GM18861 (cell line): ENCODE measurements around the gene STIL.
"Not testable (repeated sequence)": the region's sequence is repeated elsewhere in the genome, so short reads cannot be mapped to it uniquely, and the experiment has no call there.

Experiments
- ATAC-seq: cut with Tn5 transposase; IDR thresholded peaks from one replicate; pipeline ENCODE4 v1.9.1; 2021; ENCODE audit not compliant: unreplicated experiment

The STIL gene

GRCh38 chr1:47223174-47223920, 90.6 kb downstream of the STIL start:
- no peak for ATAC-seq

- no peak for ATAC-seq
These were observed 91.5 kb downstream of the STIL start for GRCh38 chr1:47222476-47222875.

- ATAC-seq, result no peak
These were observed 94.2 kb downstream of the STIL start for GRCh38 chr1:47219590-47220220.

GRCh38 chr1:47219001-47219400, 94.9 kb downstream of the STIL start:
- ATAC-seq, result no peak

GRCh38 chr1:47216278-47217059, 97.5 kb downstream of the STIL start:
- ATAC-seq, result no peak

GRCh38 chr1:47215713-47216112, 98.2 kb downstream of the STIL start:
- no peak for ATAC-seq

GRCh38 chr1:47214549-47214948, 99.4 kb downstream of the STIL start:
- no peak for ATAC-seq

- no peak for ATAC-seq
These were observed 100.5 kb downstream of the STIL start for GRCh38 chr1:47213230-47213963.

GRCh38 chr1:47212636-47213229, 101.2 kb downstream of the STIL start:
- no peak for ATAC-seq

- no peak for ATAC-seq
These were observed 102.1 kb downstream of the STIL start for GRCh38 chr1:47211796-47212269.

GRCh38 chr1:47210666-47211065, 103.3 kb downstream of the STIL start:
- ATAC-seq, result no peak

- ATAC-seq, result no peak
These were observed 104.1 kb downstream of the STIL start for GRCh38 chr1:47209725-47210325.

- no peak for ATAC-seq
These were observed 104.9 kb downstream of the STIL start for GRCh38 chr1:47209091-47209490.

GRCh38 chr1:47208374-47208850, 105.5 kb downstream of the STIL start:
- no peak for ATAC-seq

GRCh38 chr1:47207803-47208373, 106.1 kb downstream of the STIL start:
- ATAC-seq, result no peak

- no peak for ATAC-seq
These were observed 108.0 kb downstream of the STIL start for GRCh38 chr1:47205918-47206317.

- not testable (repeated sequence) for ATAC-seq
These were observed 110.4 kb downstream of the STIL start for GRCh38 chr1:47203504-47203903.

- no peak for ATAC-seq
These were observed 112.8 kb downstream of the STIL start for GRCh38 chr1:47201179-47201578.
